Neural progenitor cell (in vitro differentiated cells): ENCODE results near the gene DLG2.

Source experiments
- EZH2 ChIP-seq: fragments of 200-600 bp; sonication (generic); IDR thresholded peaks from 2 replicates; pipeline ENCODE4 v1.6.1; 2017; ENCODE audit warnings: antibody characterized with exemption, mild to moderate bottlenecking, moderate library complexity
- TF ChIP-seq, protein P1 (sequence below): fragments of 200-600 bp; sonication (generic); IDR thresholded peaks from 2 replicates; pipeline ENCODE4 v1.5.1; 2017; ENCODE audit warnings: antibody characterized with exemption, mild to moderate bottlenecking

DNA sequence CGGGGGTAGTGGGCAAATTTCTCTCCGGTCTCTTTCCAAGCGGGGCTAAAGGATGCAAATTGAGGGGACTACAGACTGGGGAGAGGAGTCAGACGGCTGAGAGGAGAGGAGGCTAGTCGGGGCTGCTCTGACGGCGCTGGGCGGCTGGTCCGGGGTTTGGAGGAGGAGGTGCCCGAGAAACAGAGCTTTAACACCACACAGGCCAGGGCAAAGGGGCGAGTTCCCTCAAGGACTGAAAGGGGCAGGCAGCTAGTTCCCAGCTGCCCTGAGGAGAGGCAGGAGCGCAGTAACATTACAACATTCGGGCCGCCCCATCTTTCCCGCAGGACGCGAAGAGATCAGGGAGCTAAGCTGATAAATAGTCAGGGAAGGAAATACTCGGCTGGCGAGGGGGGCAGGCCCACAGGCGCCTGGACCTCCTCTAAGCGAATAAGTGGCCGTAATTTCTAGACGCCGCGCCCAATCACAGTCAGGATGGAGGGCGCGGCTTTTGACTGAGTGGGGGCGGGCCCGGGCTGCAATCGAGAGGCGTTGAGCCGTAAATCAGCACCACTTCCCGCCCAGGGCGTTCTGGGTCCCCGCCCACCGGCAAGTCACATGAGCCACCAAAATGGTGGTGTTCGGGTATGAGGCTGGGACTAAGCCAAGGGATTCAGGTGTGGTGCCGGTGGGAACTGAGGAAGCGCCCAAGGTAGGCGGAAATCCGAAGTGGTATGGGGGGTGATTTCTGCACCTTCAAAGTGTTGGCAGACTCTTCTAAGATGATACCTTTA lies 1.0 kb upstream of the DLG2 start, which contains the start of gene TMEM126B:
- TF ChIP-seq EZH2: no peak
- TF ChIP-seq, protein P1, sequence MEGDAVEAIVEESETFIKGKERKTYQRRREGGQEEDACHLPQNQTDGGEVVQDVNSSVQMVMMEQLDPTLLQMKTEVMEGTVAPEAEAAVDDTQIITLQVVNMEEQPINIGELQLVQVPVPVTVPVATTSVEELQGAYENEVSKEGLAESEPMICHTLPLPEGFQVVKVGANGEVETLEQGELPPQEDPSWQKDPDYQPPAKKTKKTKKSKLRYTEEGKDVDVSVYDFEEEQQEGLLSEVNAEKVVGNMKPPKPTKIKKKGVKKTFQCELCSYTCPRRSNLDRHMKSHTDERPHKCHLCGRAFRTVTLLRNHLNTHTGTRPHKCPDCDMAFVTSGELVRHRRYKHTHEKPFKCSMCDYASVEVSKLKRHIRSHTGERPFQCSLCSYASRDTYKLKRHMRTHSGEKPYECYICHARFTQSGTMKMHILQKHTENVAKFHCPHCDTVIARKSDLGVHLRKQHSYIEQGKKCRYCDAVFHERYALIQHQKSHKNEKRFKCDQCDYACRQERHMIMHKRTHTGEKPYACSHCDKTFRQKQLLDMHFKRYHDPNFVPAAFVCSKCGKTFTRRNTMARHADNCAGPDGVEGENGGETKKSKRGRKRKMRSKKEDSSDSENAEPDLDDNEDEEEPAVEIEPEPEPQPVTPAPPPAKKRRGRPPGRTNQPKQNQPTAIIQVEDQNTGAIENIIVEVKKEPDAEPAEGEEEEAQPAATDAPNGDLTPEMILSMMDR: no peak
